ENCODE data around the gene ANO2. TPM values are rescaled to one million over a fixed set of nuclear protein-coding genes. Genes with fewer than 3 reads are reported as not detected.

The ANO2 gene
- total RNA-seq, 2 experiments from 2014 or later: not detected

- ChIA-PET POLR2A (no interaction called here), CTCF (no interaction called here)
- intact Hi-C loops (cut with micrococcal nuclease): no loop called here
- H3K4me3 Mint-ChIP-seq: no peak overlapping the region
- no peak for ATAC-seq
- TF ChIP-seq CTCF (IDR thresholded peaks at IDR 0.05): no peak
- H3K36me3 Mint-ChIP-seq (ENCODE audit: low read depth): no peaks in the 10 kb centered on the region
- H3K27me3 Mint-ChIP-seq: peaks cover 1% of the 10 kb centered on the region
- no peaks in the 10 kb centered on the region for H3K9me3 Mint-ChIP-seq
- DNase-seq: no peak
- no peak overlapping the region for H3K27ac Mint-ChIP-seq
- no peaks in the 10 kb centered on the region for H3K4me1 Mint-ChIP-seq (ENCODE audit: low read depth)
These were observed 288.2 kb downstream of the ANO2 start for GRCh38 chr12:5656836-5657235.

- peaks cover 1% of the 10 kb centered on the region for H3K27me3 Mint-ChIP-seq
- ChIA-PET CTCF (no interaction called here), POLR2A (no interaction called here)
- TF ChIP-seq CTCF (IDR thresholded peaks at IDR 0.05): no peak
- no peaks in the 10 kb centered on the region for H3K9me3 Mint-ChIP-seq
- ATAC-seq (no peak), DNase-seq (no peak)
- no peaks in the 10 kb centered on the region for H3K36me3 Mint-ChIP-seq (ENCODE audit: low read depth)
- H3K4me3 Mint-ChIP-seq: no peak overlapping the region
- no peak overlapping the region for H3K27ac Mint-ChIP-seq
- no peaks in the 10 kb centered on the region for H3K4me1 Mint-ChIP-seq (ENCODE audit: low read depth)
- intact Hi-C loops (cut with micrococcal nuclease): no loop called here
These were observed 289.9 kb downstream of the ANO2 start for GRCh38 chr12:5655120-5655519.

- intact Hi-C loops (cut with micrococcal nuclease): no loop called here
- no peaks in the 10 kb centered on the region for H3K4me1 Mint-ChIP-seq (ENCODE audit: low read depth)
- ChIA-PET POLR2A (no interaction called here), CTCF (no interaction called here)
- H3K27ac Mint-ChIP-seq: no peak overlapping the region
- no peak for TF ChIP-seq CTCF (IDR thresholded peaks at IDR 0.05)
- H3K9me3 Mint-ChIP-seq: no peaks in the 10 kb centered on the region
- no peaks in the 10 kb centered on the region for H3K36me3 Mint-ChIP-seq (ENCODE audit: low read depth)
- DNase-seq (no peak), ATAC-seq (no peak)
- H3K4me3 Mint-ChIP-seq: no peak overlapping the region
- peaks cover 1% of the 10 kb centered on the region for H3K27me3 Mint-ChIP-seq
These were observed 291.0 kb downstream of the ANO2 start for GRCh38 chr12:5654019-5654418.

- Mint-ChIP-seq H3K4me1 (ENCODE audit: low read depth) (no peaks in the 10 kb centered on the region), H3K27ac (no peak overlapping the region), H3K4me3 (no peak overlapping the region), H3K27me3 (peaks cover 8% of the 10 kb centered on the region), H3K36me3 (ENCODE audit: low read depth) (no peaks in the 10 kb centered on the region), H3K9me3 (no peaks in the 10 kb centered on the region)
- no peak for DNase-seq
- no peak for ATAC-seq
- TF ChIP-seq CTCF (IDR thresholded peaks at IDR 0.05): no peak
- CTCF ChIA-PET: no interaction called here
- POLR2A ChIA-PET: interaction anchor here (1.0 kb wide), 1 partner anchor 19 kb away, joined by 3 read pairs; no protein-coding TSS in a partner anchor
- intact Hi-C loops (cut with micrococcal nuclease): no loop called here
These were observed 294.1 kb downstream of the ANO2 start for GRCh38 chr12:5650829-5651461.

GRCh38 chr12:5650281-5650680, 294.8 kb downstream of the ANO2 start:
- ATAC-seq (no peak), DNase-seq (no peak)
- CTCF ChIA-PET: no interaction called here
- no peak for TF ChIP-seq CTCF (IDR thresholded peaks at IDR 0.05)
- POLR2A ChIA-PET: interaction anchor here (1.0 kb wide), 1 partner anchor 18 kb away, joined by 3 read pairs; no protein-coding TSS in a partner anchor
- Mint-ChIP-seq H3K27ac (no peak overlapping the region), H3K4me1 (ENCODE audit: low read depth) (no peaks in the 10 kb centered on the region), H3K27me3 (peaks cover 8% of the 10 kb centered on the region), H3K9me3 (no peaks in the 10 kb centered on the region), H3K4me3 (no peak overlapping the region), H3K36me3 (ENCODE audit: low read depth) (no peaks in the 10 kb centered on the region)
- intact Hi-C loops (cut with micrococcal nuclease): no loop called here

Measured in activated CD8-positive, alpha-beta T cell treated with anti-CD3 and anti-CD28 coated beads for 36 hours (primary cell).